Activated T-cell treated with anti-CD3 and anti-CD28 coated beads, Interleukin-2, amount 50 U/mL, for 48 hours (primary cell): ENCODE results near the gene CNKSR3.
"Not testable (repeated sequence)": the region's sequence is repeated elsewhere in the genome, so short reads cannot be mapped to it uniquely, and the experiment has no call there.

Experiments used
- DNase-seq, 2 experiments: peaks; one replicate each; pipeline ENCODE4 v3.0.0-alpha.2; 2020

The CNKSR3 gene

GRCh38 chr6:154526996-154527395 lies 16.5 kb upstream of the CNKSR3 start:
- DNase-seq, result no peak

GRCh38 chr6:154522576-154522975 lies 12.1 kb upstream of the CNKSR3 start:
- no peak for DNase-seq

- no peak for DNase-seq
These were observed 10.9 kb upstream of the CNKSR3 start for GRCh38 chr6:154521412-154521811.

GRCh38 chr6:154520280-154520679 lies 9.8 kb upstream of the CNKSR3 start:
- no peak for DNase-seq

- DNase-seq, result no peak
These were observed 7.9 kb upstream of the CNKSR3 start for GRCh38 chr6:154518396-154518795.

GRCh38 chr6:154516276-154516675 lies 5.8 kb upstream of the CNKSR3 start:
- DNase-seq, result no peak

GRCh38 chr6:154515826-154516225 lies 5.3 kb upstream of the CNKSR3 start:
- DNase-seq, result no peak

GRCh38 chr6:154515076-154515475 lies 4.6 kb upstream of the CNKSR3 start:
- not testable (repeated sequence) for DNase-seq

- no peak for DNase-seq
These were observed 4.0 kb upstream of the CNKSR3 start for GRCh38 chr6:154514481-154514880.

GRCh38 chr6:154513601-154514320 lies 3.3 kb upstream of the CNKSR3 start:
- no peak for DNase-seq

GRCh38 chr6:154512201-154512600 lies 1.7 kb upstream of the CNKSR3 start:
- no peak for DNase-seq

- DNase-seq, result no peak
These were observed 1.3 kb upstream of the CNKSR3 start for GRCh38 chr6:154511791-154512190.

- peak; percentile 35 to 41 for DNase-seq
These were observed 903 bp downstream of the CNKSR3 start for GRCh38 chr6:154509421-154510143.

GRCh38 chr6:154508573-154509375 lies 1.7 kb downstream of the CNKSR3 start:
- DNase-seq, result no peak

- DNase-seq, result no peak
These were observed 3.2 kb downstream of the CNKSR3 start for GRCh38 chr6:154506991-154507898.

- no peak for DNase-seq
These were observed 3.9 kb downstream of the CNKSR3 start for GRCh38 chr6:154506582-154506981.

- DNase-seq, result no peak
These were observed 4.4 kb downstream of the CNKSR3 start for GRCh38 chr6:154506108-154506507.

GRCh38 chr6:154504865-154505449 lies 5.5 kb downstream of the CNKSR3 start:
- DNase-seq, result no peak

GRCh38 chr6:154504102-154504501 lies 6.4 kb downstream of the CNKSR3 start:
- no peak for DNase-seq

GRCh38 chr6:154503658-154504057 lies 6.8 kb downstream of the CNKSR3 start:
- DNase-seq, result no peak

GRCh38 chr6:154502553-154502952 lies 7.9 kb downstream of the CNKSR3 start:
- DNase-seq, result no peak

- DNase-seq, result no peak
These were observed 9.0 kb downstream of the CNKSR3 start for GRCh38 chr6:154501578-154501868.
